Activated T-cell treated with anti-CD3 and anti-CD28 coated beads, Interleukin-2, amount 50 U/mL, for 48 hours (primary cell): ENCODE results near the gene ADCY4.
"Not testable (repeated sequence)": the region's sequence is repeated elsewhere in the genome, so short reads cannot be mapped to it uniquely, and the experiment has no call there.

Source experiments
- DNase-seq, 2 experiments: peaks; one replicate each; pipeline ENCODE4 v3.0.0-alpha.2; 2020

The ADCY4 gene

DNA sequence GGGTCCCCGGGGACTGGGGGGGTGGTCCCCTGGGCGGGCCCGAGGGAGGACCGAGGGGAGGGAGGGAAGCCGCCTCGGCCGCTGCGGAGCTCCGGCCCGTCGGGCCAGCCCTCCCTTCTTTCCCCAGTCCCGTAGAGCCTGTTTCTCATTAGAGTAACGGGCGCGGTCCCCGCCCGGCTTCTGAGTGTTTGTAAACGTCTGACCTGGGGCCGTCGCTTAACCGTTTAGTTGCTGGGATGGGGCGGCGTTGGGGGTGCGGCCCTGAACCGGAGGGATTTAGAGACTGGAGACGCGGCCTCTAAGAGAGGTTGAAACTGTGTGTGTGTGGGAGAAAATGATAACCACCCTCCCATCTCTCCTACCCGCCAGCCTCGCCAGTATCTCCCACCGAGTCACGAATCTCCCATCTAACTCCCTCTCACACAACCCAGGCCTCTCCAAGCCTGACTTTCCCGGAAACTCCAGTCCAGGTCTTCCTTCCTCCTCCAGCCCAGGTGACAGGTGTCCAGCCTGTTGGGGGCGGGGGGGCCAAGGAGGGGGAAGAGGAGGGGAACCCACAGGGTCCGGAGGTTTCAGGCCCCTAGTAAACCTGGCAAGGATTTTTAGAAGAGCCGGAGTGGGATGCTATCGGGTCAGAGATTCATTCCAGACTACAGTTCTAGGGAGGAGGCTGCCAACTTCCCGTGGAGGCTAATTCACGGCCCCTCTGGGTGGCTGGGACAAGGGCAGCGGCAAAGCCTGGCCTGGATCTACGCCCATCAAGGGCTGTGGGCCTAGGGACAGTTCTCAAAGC lies 32.0 kb upstream of the ADCY4 start:
- peak; percentile 59 to 63 for DNase-seq

GRCh38 chr14:24366413-24366720 lies 31.5 kb upstream of the ADCY4 start:
- DNase-seq, result no peak

DNA sequence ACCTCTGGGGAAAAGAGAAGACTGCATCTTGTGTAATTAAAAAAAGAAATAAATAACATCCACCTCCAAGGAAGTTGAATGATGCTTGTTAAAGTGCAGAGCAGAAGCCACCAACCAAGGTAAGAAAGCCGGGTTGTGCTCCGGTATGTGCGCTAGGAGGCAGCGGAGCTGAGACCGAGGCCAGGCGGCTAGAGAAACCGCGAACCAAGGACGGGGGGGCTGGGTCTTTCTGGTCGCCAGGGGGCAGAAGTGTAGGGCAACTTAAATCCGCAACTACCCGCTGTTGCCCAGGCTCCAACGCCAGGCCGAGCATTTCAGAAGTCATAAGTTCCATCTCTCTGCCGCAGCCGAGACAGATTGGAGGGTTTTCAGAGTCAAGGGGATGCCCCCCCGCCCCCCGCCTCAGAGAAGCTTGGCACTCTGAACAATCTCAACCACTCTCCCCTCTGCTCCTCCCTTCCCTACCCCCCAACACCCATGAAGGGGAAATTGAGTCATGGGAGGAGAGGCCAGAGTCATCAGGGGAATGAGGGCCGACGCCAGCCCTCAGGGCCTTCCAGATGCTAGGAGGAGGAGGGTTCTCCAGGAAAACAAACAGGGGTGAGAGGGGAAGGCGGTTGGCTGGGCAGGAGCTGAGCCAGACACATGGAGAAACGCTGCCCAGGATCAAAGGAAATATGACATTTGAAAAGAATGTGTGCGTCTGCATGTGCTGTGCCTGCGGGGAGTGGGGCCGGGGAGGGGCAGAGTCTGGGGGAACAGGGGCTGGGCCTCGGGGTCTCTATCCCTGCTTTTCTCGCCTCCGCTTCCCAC lies 30.9 kb upstream of the ADCY4 start:
- peak; percentile 81 to 85 for DNase-seq

DNA sequence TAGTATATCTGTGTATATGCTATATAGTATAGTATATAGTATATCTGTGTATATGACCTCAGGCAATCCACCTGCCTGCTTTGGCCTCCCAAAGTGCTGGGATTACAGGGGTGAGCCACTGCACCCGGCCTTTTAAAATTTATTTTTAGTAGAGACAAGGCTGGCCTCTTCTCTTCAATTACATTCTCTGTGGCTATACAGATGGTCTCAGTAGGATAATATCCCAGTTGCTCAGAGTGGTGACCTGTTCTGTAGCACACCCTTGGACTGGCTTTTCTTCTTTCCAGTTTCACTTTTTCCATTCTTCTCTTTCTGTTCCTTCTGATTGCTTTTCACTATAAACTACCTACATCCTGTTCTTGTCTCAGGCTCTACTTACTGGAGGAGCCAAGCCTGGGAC lies 30.0 kb upstream of the ADCY4 start:
- DNase-seq, result no peak

DNA sequence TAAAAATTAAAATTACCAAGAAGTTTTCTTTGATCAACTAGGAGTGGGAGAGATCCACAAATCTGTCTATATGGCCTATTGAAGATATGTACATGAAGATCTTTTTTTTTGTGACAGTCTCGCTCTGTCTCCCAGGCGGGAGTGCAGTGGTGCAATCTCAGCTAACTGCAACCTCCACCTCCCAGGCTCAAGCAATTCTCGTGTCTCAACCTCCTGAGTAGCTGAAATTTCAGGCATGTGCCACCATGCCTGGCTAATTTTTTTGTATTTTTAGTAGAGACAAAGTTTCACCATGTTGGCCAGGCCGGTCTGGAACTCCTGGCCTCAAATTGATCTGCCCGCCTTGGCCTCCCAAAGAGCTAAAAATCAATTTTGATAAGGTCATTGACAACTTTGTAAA lies 28.5 kb upstream of the ADCY4 start:
- no peak for DNase-seq

DNA sequence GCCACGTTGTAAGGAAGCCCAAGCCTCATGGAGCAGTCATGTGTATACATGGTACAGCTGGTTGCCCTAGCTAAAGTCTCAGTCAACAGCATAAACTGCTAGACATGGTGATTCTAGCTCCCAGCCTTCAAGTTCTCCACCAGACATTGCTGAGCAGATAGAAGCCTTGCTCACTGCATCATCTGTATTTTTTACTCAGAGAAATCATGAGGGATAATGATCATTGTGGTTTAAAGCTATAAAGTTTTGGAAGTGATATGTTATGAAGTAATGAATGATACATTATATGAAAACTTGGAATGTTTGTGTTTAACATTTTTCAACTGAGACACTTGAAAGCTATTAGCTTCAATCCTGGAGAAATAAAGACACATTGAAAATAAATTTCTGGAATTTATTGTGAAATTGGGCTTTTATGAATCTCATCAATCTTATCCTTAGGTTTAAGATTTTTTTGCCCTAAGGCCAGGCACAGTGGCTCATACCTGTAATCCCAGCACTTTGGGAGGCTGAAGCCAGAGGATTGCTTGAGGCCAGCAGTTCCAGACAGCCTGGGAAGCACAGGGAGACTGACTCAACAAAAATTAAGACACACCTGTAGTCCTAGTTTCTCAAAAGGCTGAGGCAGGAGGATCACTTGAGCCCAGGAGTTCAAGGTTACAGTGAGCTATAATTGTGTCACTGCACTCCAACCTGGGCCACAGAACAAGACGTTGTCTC lies 27.5 kb upstream of the ADCY4 start:
- no peak for DNase-seq

DNA sequence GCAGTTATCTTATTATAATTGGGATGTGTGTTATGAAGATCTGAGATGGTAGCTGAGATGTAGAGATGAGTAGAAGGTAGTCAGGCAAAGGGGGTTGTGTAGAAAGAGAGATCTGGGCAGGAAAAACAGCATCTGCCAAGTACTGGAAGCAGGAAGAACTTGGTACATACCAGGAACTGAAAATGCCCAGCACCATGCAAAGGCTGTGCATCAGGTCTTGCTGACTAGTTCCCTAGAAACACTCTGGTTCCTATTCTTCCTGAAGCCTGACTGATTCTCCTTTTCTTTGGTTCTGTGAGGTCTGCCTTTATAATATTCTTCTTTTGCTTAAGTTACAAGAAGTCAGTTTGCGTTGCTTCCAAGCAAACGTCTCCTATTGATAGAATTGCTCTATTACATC lies 26.5 kb upstream of the ADCY4 start:
- no peak for DNase-seq

GRCh38 chr14:24360281-24360680 lies 25.4 kb upstream of the ADCY4 start:
- no peak for DNase-seq

DNA sequence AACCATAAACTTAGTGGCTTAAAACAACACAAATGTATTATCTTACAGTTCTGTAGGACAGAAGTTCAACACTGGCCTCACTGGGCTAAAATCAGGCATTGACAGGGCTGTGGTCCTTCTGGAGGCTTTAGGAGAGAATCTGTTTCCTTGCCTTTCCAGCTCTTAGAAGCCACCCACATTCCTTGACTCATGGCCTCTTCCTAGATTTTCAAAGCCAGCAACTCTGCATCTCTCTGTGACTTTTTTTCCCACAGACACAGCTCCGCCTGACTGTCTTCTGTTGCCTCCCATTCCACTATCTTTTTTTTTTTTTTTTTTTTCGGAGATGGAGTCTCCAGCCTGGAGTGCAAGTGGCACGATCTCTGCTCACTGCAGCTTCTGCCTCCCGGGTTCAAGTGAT lies 21.3 kb upstream of the ADCY4 start:
- no peak for DNase-seq

- no peak for DNase-seq
These were observed 20.1 kb upstream of the ADCY4 start for GRCh38 chr14:24355009-24355408.

GRCh38 chr14:24354482-24354825 lies 19.6 kb upstream of the ADCY4 start:
- not testable (repeated sequence) for DNase-seq

DNA sequence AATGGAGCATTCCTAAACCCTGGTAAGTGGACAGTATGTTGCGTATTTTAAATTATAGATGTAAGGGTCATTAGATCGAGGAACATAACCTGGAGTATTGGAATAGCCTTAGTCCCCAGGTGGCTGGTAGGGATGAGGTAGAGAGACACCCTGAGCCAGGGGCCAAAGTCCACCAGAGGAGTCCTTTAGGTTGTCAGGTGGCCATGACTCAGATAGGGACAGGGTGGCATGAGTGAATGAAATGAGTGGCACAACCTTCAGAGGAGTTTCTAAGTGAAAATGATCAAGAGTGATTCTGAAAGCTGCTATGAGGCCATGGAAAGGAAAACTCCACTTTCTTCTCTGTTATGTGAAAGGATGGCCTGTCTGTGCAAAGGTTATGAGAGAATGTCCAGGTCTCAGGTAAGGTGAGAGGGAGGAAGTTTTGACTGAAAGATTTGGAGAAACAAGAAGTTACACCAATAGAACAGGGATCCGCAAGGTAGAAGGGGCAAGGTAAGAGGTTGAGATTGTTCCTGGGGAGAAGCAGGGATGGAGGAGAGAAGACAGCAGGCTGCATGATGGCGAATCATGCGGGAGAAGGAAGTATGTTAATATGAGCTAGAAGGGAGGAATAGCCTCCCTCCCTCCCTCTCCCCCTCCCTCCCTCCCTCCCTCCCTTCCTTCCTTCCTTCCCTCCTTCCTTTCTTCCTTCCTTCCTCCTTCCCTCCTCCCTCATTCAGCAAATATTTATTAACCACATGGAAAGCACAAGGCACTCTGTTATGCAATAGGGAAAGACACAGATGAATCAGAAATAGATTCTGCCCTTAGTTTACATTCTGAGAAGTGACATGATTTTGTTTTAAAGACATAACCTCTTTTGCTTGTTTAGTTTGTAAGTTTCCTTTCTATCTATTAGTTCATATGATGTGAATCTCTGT lies 18.9 kb upstream of the ADCY4 start:
- no peak for DNase-seq

- no peak for DNase-seq
These were observed 16.6 kb upstream of the ADCY4 start for GRCh38 chr14:24351517-24351916.

DNA sequence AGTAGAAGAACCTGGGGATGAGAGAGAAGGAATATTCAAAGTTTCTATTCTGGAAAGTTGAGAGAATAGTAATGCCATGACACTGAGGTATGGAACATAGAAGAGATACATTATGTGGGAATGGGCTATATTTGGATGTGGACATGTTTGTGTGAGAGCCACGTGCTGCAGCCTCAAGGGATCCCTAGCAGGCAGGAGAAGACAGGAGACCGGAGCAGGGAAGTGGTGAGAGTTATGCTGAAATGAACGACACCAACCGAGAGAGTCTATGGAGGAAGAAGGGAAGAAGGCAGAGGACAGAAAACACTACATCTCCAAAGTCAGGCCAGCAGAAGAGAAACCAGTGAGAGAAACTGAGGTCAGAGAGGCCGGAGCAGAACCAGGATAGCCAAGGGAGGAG lies 14.9 kb upstream of the ADCY4 start:
- DNase-seq, result no peak

GRCh38 chr14:24348186-24348585 lies 13.3 kb upstream of the ADCY4 start:
- DNase-seq, result no peak

GRCh38 chr14:24347134-24347533 lies 12.3 kb upstream of the ADCY4 start:
- no peak for DNase-seq

DNA sequence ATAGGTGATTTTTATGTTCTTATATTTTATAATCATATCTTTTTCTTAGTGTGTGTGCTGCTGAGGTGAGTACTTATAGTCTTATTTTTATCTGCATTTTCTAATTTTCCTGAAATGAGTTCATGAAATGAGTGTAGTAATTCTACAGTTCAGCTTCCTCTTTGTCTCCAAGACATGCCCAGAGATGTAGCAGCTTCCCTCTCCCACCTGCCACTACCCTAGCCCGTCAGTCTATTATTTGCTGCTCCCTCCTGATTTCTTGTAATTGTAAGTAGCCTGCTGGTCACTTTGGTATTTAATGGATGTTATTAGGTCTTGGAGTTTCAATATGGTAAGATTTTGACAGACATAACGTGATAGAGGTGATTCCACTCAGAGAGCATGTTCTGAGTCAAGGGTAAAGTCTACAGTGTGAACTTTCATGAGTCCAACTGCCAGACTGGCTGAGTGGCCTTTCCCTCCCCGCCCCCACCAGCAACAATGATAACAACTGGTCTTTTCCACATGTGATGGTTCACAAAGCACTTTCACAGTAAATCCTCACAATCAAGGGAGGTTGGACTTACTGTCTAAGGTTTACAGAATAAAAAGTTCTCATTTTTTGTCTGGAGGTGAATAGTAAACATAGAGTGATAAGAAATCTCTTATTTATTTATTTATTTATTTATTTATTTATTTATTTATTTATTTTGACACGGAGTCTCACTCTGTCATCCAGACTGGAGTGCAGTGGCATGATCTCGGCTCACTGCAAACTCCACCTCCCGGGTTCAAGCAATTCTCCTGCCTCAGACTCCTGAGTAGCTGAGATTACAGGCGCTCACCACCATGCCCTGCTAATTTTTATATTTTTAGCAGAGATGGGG lies 9.2 kb upstream of the ADCY4 start:
- DNase-seq, result no peak

DNA sequence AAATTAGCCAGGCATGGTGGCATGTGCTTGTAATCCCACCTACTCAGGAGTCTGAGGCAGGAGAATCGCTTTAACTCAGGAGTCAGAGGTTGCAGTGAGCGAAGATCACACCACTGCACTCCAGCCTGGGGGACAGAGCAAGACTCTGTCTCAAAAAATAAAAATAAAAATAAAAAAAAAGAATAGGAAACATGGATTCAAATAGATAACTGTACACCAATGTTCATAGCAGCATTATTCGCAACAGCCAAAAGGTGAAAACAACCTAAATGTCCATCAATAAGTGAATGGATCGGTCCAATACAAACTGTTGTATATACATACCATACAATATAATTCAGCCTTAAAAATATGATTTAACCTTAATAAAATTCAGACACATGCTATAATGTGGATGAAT lies 8.0 kb upstream of the ADCY4 start:
- no peak for DNase-seq

DNA sequence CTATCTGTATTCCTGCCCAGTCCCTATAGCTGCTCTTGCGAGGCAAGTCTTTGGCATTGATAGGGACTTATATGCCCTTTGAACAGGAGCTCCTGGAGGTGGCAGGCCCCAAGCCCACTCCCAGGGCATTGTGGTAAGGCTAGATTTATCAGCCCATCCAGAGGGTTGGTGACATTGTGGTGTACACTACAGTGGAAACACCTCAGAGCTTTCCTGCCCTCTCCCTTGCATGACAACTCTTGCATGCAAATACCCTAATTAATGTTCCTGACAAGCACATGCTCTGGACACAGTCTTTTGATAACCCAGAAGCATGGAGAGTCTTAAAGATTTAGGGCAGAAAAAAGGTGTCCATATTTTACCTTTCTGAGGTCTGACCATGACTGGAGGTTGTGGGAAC lies 5.7 kb upstream of the ADCY4 start:
- DNase-seq, result no peak

DNA sequence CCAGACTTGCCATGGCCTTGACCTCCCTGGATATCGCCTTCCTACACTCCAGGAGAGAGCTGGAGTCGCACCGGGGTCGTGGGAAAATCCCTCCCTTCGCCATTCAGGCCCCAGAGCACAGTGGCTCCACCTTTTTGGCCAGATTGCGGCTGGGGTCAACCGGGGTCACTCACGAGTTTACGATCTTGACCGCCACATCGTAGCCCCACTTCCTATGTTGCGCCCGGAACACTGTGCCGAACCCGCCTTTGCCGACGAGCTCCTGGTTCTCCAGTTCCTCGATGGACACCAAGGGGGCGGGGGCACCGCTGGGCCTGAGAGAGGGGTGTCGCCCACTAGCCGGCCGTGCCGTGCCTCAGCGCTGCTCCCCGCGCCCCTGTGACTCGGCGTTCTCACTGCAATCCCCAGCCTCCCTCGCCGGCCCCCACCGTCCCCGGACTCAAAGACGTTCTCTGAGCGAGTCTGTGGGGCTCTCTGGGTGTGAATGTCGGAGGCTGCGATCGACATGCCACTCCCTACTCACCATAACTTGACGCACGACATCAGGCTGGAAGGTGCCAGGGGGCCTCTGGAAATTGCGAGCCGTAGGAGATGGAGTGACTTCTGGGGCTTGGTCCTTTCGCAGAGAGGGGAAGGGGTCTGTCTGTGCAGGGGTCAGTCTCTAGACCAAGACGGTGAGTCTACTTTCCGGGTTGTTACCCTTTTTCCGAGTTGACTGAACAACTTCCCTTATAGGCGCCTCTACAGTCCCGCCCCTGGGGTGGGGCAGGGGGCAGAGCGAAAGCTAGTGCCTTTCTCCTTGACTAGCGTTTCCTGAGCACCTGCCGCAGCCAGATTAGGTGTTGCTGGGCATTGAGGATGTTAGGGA lies 4.6 kb upstream of the ADCY4 start, which contains the start of gene RIPK3:
TSS of gene RIPK3 (minus strand) at position 708 of the 868 bp plus-strand sequence. CDS start at position 543, 165 bp downstream.
- DNase-seq, result peak; percentile 79 to 80

DNA sequence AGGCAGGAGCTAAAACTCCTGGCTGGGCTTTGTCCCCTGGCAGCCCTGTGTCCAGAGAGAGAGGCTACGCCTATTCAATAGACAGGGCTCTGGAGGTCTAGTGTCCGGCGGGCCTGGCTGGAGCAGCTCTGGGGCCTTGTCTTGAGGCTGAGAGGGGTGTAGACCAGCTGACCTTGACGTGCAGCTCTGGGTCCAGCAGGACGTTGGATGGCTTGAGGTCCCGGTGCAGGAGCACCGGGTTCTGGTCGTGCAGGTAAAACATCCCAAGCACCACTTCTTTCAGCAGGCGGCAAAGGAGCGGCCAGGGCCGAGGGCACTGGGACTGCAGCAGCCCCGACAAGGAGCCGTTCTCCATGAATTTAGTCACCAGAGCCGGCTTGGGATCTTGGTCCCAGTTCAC lies 4.0 kb upstream of the ADCY4 start:
- DNase-seq, result no peak
